ENCODE measurements around the gene GPR17. TPM values are rescaled to one million over a fixed set of nuclear protein-coding genes. Genes with fewer than 3 reads are reported as not detected.

Gene GPR17
- total RNA-seq, 1 donor from 2014 or later: not detected

GRCh38 chr2:127634066-127634617 is 11.8 kb upstream of the GPR17 start:
- no peak overlapping the region for H3K4me3 ChIP-seq (ENCODE audit: low read depth, low read length)
- H3K36me3 ChIP-seq (ENCODE audit: control insufficient read depth, insufficient read depth, low read length): no peaks in the 10 kb centered on the region
- DNase-seq (ENCODE audit: low read depth) (no peak), FAIRE-seq (no peak)
- no peaks in the 10 kb centered on the region for H3K27me3 ChIP-seq (ENCODE audit: control insufficient read depth, insufficient read depth, low read length)
- no peak for TF ChIP-seq CTCF (IDR thresholded peaks at IDR 0.05; ENCODE audit: insufficient read depth, low read length, severe bottlenecking)

GRCh38 chr2:127634626-127635379 is 11.2 kb upstream of the GPR17 start:
- Histone ChIP-seq H3K4me3 (ENCODE audit: low read depth, low read length) (no peak overlapping the region), H3K27me3 (ENCODE audit: control insufficient read depth, insufficient read depth, low read length) (no peaks in the 10 kb centered on the region), H3K36me3 (ENCODE audit: control insufficient read depth, insufficient read depth, low read length) (no peaks in the 10 kb centered on the region)
- DNase-seq (ENCODE audit: low read depth) (no peak), FAIRE-seq (no peak)
- TF ChIP-seq CTCF (IDR thresholded peaks at IDR 0.05; ENCODE audit: insufficient read depth, low read length, severe bottlenecking): no peak

GRCh38 chr2:127635380-127636237 is 10.3 kb upstream of the GPR17 start:
- no peak overlapping the region for H3K4me3 ChIP-seq (ENCODE audit: low read depth, low read length)
- no peaks in the 10 kb centered on the region for H3K36me3 ChIP-seq (ENCODE audit: control insufficient read depth, insufficient read depth, low read length)
- no peak for DNase-seq (ENCODE audit: low read depth)
- no peak for FAIRE-seq
- no peaks in the 10 kb centered on the region for H3K27me3 ChIP-seq (ENCODE audit: control insufficient read depth, insufficient read depth, low read length)
- TF ChIP-seq CTCF (IDR thresholded peaks at IDR 0.05; ENCODE audit: insufficient read depth, low read length, severe bottlenecking): no peak

GRCh38 chr2:127636248-127637235 is 9.4 kb upstream of the GPR17 start:
- Histone ChIP-seq H3K4me3 (ENCODE audit: low read depth, low read length) (no peak overlapping the region), H3K27me3 (ENCODE audit: control insufficient read depth, insufficient read depth, low read length) (no peaks in the 10 kb centered on the region), H3K36me3 (ENCODE audit: control insufficient read depth, insufficient read depth, low read length) (no peaks in the 10 kb centered on the region)
- DNase-seq (ENCODE audit: low read depth): no peak
- no peak for FAIRE-seq
- TF ChIP-seq CTCF (IDR thresholded peaks at IDR 0.05; ENCODE audit: insufficient read depth, low read length, severe bottlenecking): no peak

GRCh38 chr2:127637236-127637630 is 8.7 kb upstream of the GPR17 start:
- no peak for TF ChIP-seq CTCF (IDR thresholded peaks at IDR 0.05; ENCODE audit: insufficient read depth, low read length, severe bottlenecking)
- no peak for FAIRE-seq
- Histone ChIP-seq H3K4me3 (ENCODE audit: low read depth, low read length) (no peak overlapping the region), H3K27me3 (ENCODE audit: control insufficient read depth, insufficient read depth, low read length) (no peaks in the 10 kb centered on the region), H3K36me3 (ENCODE audit: control insufficient read depth, insufficient read depth, low read length) (no peaks in the 10 kb centered on the region)
- DNase-seq (ENCODE audit: low read depth): no peak

Measured in bronchial epithelial cell (primary cell).